ENCODE results near the gene COQ8A. TPM values are rescaled to one million over a fixed set of nuclear protein-coding genes. Genes with fewer than 3 reads are reported as not detected.
"Not testable (repeated sequence)": the region's sequence is repeated elsewhere in the genome, so short reads cannot be mapped to it uniquely, and the experiment has no call there.

The COQ8A gene
- total RNA-seq, 1 experiment from 2014 or later = 35.3 TPM

DNA sequence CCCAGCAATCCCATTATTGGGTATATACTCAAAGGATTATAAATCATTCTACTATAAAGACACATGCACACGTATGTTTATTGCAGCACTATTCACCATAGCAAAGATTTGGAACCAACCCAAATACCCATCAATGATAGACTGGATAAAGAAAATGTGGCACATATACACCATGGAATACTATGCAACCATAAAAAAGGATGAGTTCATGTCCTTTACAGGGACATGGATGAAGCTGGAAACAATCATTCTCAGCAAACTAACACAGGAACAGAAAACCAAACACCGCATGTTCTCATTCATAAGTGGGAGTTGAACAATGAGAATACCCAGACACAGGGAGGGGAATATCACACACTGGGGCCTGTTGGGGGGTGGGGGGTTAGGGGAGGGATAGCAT, 59.5 kb downstream of the COQ8A start:
- H3K27ac ChIP-seq (ENCODE audit: low read depth, low read length); BruUV-seq (replicated peaks); H3K4me3 ChIP-seq (replicated peaks in 1 of 2; ENCODE audit: low read depth in 1 of 2, low read length in 2 of 2); intact Hi-C loops (cut with micrococcal nuclease); H3K9ac ChIP-seq (ENCODE audit: low read length); H2AFZ ChIP-seq (ENCODE audit: low read depth, low read length, poor library complexity, severe bottlenecking); CTCF ChIA-PET; H4K20me1 ChIP-seq (ENCODE audit: insufficient read depth); H3K4me2 ChIP-seq (ENCODE audit: low read length); POLR2A ChIA-PET; H3K9me3 ChIP-seq (ENCODE audit: control insufficient read depth in 1 of 2, insufficient read depth in 1 of 2, low read depth in 1 of 2, low read length in 2 of 2); H3K36me3 ChIP-seq (ENCODE audit: control insufficient read depth in 1 of 2, insufficient read depth in 2 of 2, low read length in 2 of 2); H3K27me3 ChIP-seq (ENCODE audit: insufficient read depth, low read length); ATAC-seq; H3K79me2 ChIP-seq (ENCODE audit: insufficient read depth, low read length); DNase-seq (ENCODE audit: low read depth, low spot score); H3K9me2 ChIP-seq (ENCODE audit: insufficient read depth); RAD21 ChIA-PET (ENCODE audit: low non-redundant PET in 1 of 2, low total read pairs in 2 of 2, uncharacterized antibody in 2 of 2, unreplicated experiment in 2 of 2); H3K4me1 ChIP-seq (ENCODE audit: control insufficient read depth in 1 of 2, insufficient read depth in 2 of 2, low read length in 2 of 2): not testable (repeated sequence)

DNA sequence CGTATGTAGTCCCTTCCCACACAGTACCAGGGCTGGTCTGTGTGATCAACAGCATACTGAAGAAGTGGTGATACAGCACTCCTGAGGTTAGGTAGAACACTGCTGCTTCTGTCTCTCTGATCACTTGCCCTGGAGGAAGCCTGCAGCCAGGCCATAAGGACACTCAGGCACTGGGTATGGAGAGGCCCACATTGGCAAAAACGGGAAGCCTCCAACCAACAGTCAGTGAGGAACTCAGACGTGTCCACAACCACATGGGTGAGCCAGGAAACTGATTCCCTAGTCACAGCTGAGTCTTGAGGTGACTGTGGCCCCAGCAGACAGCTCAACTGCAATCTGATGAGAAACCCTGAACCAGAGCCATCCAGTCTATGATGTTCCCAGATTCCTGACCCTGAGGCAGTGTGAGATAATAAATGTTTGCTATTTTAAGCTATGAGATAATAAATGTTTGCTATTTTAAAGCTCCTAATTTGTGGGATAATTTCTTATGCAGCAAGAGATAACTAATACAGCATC, 62.5 kb downstream of the COQ8A start:
- H3K36me3 ChIP-seq (ENCODE audit: control insufficient read depth in 1 of 2, insufficient read depth in 2 of 2, low read length in 2 of 2) = peaks cover 0 to 4% of the 10 kb centered on the region in 2 experiments; a peak in 1 of 4 replicates
- intact Hi-C loops (cut with micrococcal nuclease) = no loop called here
- TF ChIP-seq SIN3A (IDR thresholded peaks at IDR 0.05; ENCODE audit: low read depth) (no peak), ZNF274 (IDR thresholded peaks at IDR 0.05; ENCODE audit: low read depth, low read length) (no peak)
- H2AFZ ChIP-seq (ENCODE audit: low read depth, low read length, poor library complexity, severe bottlenecking) = no peak overlapping the region
- H3K79me2 ChIP-seq (ENCODE audit: insufficient read depth, low read length) = no peaks in the 10 kb centered on the region
- H3K27ac ChIP-seq (ENCODE audit: low read depth, low read length) = no peak overlapping the region
- no peak overlapping the region for H3K4me3 ChIP-seq (replicated peaks in 1 of 2; ENCODE audit: low read depth in 1 of 2, low read length in 2 of 2)
- H4K20me1 ChIP-seq (ENCODE audit: insufficient read depth) = no peaks in the 10 kb centered on the region
- POLR2A ChIA-PET = no interaction called here
- BruUV-seq (replicated peaks) = no TSS peak
- no peaks in the 10 kb centered on the region for H3K27me3 ChIP-seq (ENCODE audit: insufficient read depth, low read length)
- CTCF ChIA-PET = no interaction called here
- H3K4me1 ChIP-seq (ENCODE audit: control insufficient read depth in 1 of 2, insufficient read depth in 2 of 2, low read length in 2 of 2) = no peaks in the 10 kb centered on the region
- RAD21 ChIA-PET (ENCODE audit: low non-redundant PET in 1 of 2, low total read pairs in 2 of 2, uncharacterized antibody in 2 of 2, unreplicated experiment in 2 of 2) = no interaction called here
- no peak for ATAC-seq
- DNase-seq (ENCODE audit: low read depth, low spot score) = no peak
- no peaks in the 10 kb centered on the region for H3K9me2 ChIP-seq (ENCODE audit: insufficient read depth)
- no peaks in the 10 kb centered on the region for H3K9me3 ChIP-seq (ENCODE audit: control insufficient read depth in 1 of 2, insufficient read depth in 1 of 2, low read depth in 1 of 2, low read length in 2 of 2)
- H3K9ac ChIP-seq (ENCODE audit: low read length) = no peak overlapping the region
- H3K4me2 ChIP-seq (ENCODE audit: low read length) = no peak overlapping the region

DNA sequence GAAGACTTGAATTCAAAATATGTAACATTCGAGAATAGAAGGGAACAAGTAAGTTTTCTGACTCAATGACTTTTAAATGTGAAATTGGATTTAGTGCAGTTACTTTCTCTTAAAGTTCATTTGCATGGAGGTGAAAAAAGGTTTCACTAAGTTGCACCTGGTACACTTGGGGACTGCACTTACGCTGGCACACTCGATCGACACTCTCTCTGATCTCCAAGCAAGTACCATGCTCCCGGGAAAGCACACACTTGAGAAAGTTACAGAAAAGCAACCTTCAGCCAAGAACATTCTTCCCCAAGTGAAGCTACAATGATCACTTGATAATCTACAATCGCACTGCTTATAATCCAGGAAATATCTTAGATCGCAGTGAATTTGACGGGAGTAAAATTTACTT, 63.1 kb downstream of the COQ8A start:
- POLR2A ChIA-PET = no interaction called here
- ATAC-seq (no peak), DNase-seq (ENCODE audit: low read depth, low spot score) (no peak)
- Histone ChIP-seq H3K9me2 (ENCODE audit: insufficient read depth) (no peaks in the 10 kb centered on the region), H3K4me1 (ENCODE audit: control insufficient read depth in 1 of 2, insufficient read depth in 2 of 2, low read length in 2 of 2) (no peaks in the 10 kb centered on the region), H2AFZ (ENCODE audit: low read depth, low read length, poor library complexity, severe bottlenecking) (no peak overlapping the region), H3K4me2 (ENCODE audit: low read length) (no peak overlapping the region), H3K9me3 (ENCODE audit: control insufficient read depth in 1 of 2, insufficient read depth in 1 of 2, low read depth in 1 of 2, low read length in 2 of 2) (no peaks in the 10 kb centered on the region), H3K9ac (ENCODE audit: low read length) (no peak overlapping the region), H3K4me3 (replicated peaks in 1 of 2; ENCODE audit: low read depth in 1 of 2, low read length in 2 of 2) (no peak overlapping the region), H4K20me1 (ENCODE audit: insufficient read depth) (no peaks in the 10 kb centered on the region), H3K79me2 (ENCODE audit: insufficient read depth, low read length) (no peaks in the 10 kb centered on the region), H3K36me3 (ENCODE audit: control insufficient read depth in 1 of 2, insufficient read depth in 2 of 2, low read length in 2 of 2) (peaks cover 0 to 4% of the 10 kb centered on the region in 2 experiments; a peak in 1 of 4 replicates), H3K27me3 (ENCODE audit: insufficient read depth, low read length) (no peaks in the 10 kb centered on the region), H3K27ac (ENCODE audit: low read depth, low read length) (no peak overlapping the region)
- intact Hi-C loops (cut with micrococcal nuclease) = no loop called here
- no TSS peak for BruUV-seq (replicated peaks)
- RAD21 ChIA-PET (ENCODE audit: low non-redundant PET in 1 of 2, low total read pairs in 2 of 2, uncharacterized antibody in 2 of 2, unreplicated experiment in 2 of 2) = no interaction called here
- CTCF ChIA-PET = no interaction called here
- TF ChIP-seq, protein P1, sequence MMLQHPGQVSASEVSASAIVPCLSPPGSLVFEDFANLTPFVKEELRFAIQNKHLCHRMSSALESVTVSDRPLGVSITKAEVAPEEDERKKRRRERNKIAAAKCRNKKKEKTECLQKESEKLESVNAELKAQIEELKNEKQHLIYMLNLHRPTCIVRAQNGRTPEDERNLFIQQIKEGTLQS (IDR thresholded peaks at IDR 0.05) = no peak
- TF ChIP-seq, protein P2, sequence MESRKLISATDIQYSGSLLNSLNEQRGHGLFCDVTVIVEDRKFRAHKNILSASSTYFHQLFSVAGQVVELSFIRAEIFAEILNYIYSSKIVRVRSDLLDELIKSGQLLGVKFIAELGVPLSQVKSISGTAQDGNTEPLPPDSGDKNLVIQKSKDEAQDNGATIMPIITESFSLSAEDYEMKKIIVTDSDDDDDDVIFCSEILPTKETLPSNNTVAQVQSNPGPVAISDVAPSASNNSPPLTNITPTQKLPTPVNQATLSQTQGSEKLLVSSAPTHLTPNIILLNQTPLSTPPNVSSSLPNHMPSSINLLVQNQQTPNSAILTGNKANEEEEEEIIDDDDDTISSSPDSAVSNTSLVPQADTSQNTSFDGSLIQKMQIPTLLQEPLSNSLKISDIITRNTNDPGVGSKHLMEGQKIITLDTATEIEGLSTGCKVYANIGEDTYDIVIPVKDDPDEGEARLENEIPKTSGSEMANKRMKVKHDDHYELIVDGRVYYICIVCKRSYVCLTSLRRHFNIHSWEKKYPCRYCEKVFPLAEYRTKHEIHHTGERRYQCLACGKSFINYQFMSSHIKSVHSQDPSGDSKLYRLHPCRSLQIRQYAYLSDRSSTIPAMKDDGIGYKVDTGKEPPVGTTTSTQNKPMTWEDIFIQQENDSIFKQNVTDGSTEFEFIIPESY (IDR thresholded peaks at IDR 0.05; ENCODE audit: extremely low read depth, insufficient replicate concordance, low read length) = no peak
- TF ChIP-seq, protein P3, sequence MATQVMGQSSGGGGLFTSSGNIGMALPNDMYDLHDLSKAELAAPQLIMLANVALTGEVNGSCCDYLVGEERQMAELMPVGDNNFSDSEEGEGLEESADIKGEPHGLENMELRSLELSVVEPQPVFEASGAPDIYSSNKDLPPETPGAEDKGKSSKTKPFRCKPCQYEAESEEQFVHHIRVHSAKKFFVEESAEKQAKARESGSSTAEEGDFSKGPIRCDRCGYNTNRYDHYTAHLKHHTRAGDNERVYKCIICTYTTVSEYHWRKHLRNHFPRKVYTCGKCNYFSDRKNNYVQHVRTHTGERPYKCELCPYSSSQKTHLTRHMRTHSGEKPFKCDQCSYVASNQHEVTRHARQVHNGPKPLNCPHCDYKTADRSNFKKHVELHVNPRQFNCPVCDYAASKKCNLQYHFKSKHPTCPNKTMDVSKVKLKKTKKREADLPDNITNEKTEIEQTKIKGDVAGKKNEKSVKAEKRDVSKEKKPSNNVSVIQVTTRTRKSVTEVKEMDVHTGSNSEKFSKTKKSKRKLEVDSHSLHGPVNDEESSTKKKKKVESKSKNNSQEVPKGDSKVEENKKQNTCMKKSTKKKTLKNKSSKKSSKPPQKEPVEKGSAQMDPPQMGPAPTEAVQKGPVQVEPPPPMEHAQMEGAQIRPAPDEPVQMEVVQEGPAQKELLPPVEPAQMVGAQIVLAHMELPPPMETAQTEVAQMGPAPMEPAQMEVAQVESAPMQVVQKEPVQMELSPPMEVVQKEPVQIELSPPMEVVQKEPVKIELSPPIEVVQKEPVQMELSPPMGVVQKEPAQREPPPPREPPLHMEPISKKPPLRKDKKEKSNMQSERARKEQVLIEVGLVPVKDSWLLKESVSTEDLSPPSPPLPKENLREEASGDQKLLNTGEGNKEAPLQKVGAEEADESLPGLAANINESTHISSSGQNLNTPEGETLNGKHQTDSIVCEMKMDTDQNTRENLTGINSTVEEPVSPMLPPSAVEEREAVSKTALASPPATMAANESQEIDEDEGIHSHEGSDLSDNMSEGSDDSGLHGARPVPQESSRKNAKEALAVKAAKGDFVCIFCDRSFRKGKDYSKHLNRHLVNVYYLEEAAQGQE (IDR thresholded peaks at IDR 0.05; ENCODE audit: low read depth) = no peak
- TF ChIP-seq JUND (IDR thresholded peaks at IDR 0.05) (no peak), POLR2A (IDR thresholded peaks at IDR 0.05; ENCODE audit: borderline replicate concordance, extremely low read depth, insufficient read depth, insufficient read length) (no peak), TCF7L2 (IDR thresholded peaks at IDR 0.05; ENCODE audit: borderline replicate concordance, extremely low read depth, insufficient read depth, insufficient read length) (no peak)
